Liver (tissue), 9 donors: ENCODE measurements around the gene CTSW. TPM values are rescaled to one million over a fixed set of nuclear protein-coding genes. Genes with fewer than 3 reads are reported as not detected.
"Not testable (repeated sequence)": the region's sequence is repeated elsewhere in the genome, so short reads cannot be mapped to it uniquely, and the experiment has no call there.

ENCODE experiments used
- DNase-seq: peaks from one replicate; pipeline ENCODE4 v3.0.0-alpha.2; 2017; ENCODE audit warnings: low spot score
- H3K27ac ChIP-seq, 2 donors: one replicate each; pipeline ENCODE4 v1.7.0; 2013; ENCODE audit warnings: inconsistent platforms in 2 of 2, low read length in 2 of 2, control low read depth in 1 of 2, low read depth in 1 of 2, mild to moderate bottlenecking in 1 of 2
- H3K27me3 ChIP-seq, 4 donors: one replicate each; pipeline versions ENCODE4 v1.6.1 to v1.7.0; 2013; ENCODE audit warnings: low read length in 3 of 4, inconsistent platforms in 1 of 4, mild to moderate bottlenecking in 1 of 4, moderate library complexity in 1 of 4; ENCODE audit not compliant: control insufficient read depth in 4 of 4, insufficient read depth in 4 of 4
- H3K36me3 ChIP-seq, 4 donors: one replicate each; pipeline versions ENCODE4 v1.6.1 to v1.7.0; 2013; ENCODE audit warnings: low read length in 3 of 4, mild to moderate bottlenecking in 3 of 4, low read depth in 1 of 4, moderate library complexity in 1 of 4; ENCODE audit not compliant: control insufficient read depth in 4 of 4, insufficient read depth in 3 of 4
- H3K4me1 ChIP-seq, 4 donors: one replicate each; pipeline versions ENCODE4 v1.6.1 to v1.7.0; 2013; ENCODE audit warnings: low read length in 3 of 4, mild to moderate bottlenecking in 3 of 4, moderate library complexity in 1 of 4; ENCODE audit not compliant: control insufficient read depth in 4 of 4, insufficient read depth in 4 of 4
- H3K4me3 ChIP-seq, 3 donors: one replicate each; pipeline versions ENCODE4 v1.6.1 to v1.7.0; 2013; ENCODE audit warnings: low read length in 3 of 3, control low read depth in 1 of 3, low read depth in 1 of 3, mild to moderate bottlenecking in 1 of 3
- H3K9ac ChIP-seq, 2 donors: one replicate each; pipeline ENCODE4 v1.7.0; 2013; ENCODE audit warnings: low read length in 2 of 2, mild to moderate bottlenecking in 2 of 2, moderate library complexity in 2 of 2, control low read depth in 1 of 2, low read depth in 1 of 2
- H3K9me3 ChIP-seq, 4 donors: one replicate each; pipeline versions ENCODE4 v1.6.1 to v1.7.0; 2013; ENCODE audit warnings: low read length in 3 of 4; ENCODE audit not compliant: control insufficient read depth in 4 of 4
- EGR1 ChIP-seq, 2 donors: IDR thresholded peaks; 2 replicates each; pipeline ENCODE4 v1.6.1; 2016 to 2018; ENCODE audit warnings: antibody characterized with exemption in 2 of 2, low read depth in 2 of 2
- FOXA1 ChIP-seq: IDR thresholded peaks from 2 replicates; pipeline ENCODE4 v1.6.1; 2016; ENCODE audit warnings: antibody characterized with exemption
- FOXA2 ChIP-seq: IDR thresholded peaks from 2 replicates; pipeline ENCODE4 v1.6.1; 2016; ENCODE audit warnings: antibody characterized with exemption
- GABPA ChIP-seq, 2 donors: IDR thresholded peaks in 1 of 2; conservative IDR thresholded peaks in 1 of 2; 2 replicates each; pipeline ENCODE4 v1.6.1; 2016; ENCODE audit warnings: antibody characterized with exemption in 2 of 2, mild to moderate bottlenecking in 1 of 2, moderate library complexity in 1 of 2
- HNF4A ChIP-seq, 2 donors: conservative IDR thresholded peaks; 2 replicates each; pipeline ENCODE4 v1.6.1; 2016; ENCODE audit warnings: antibody characterized with exemption in 2 of 2, mild to moderate bottlenecking in 2 of 2
- HNF4G ChIP-seq: IDR thresholded peaks from 2 replicates; pipeline ENCODE4 v1.6.1; 2016; ENCODE audit warnings: antibody characterized with exemption
- RAD21 ChIP-seq, 2 donors: IDR thresholded peaks; 2 replicates each; pipeline ENCODE4 v1.6.1; 2016; ENCODE audit warnings: antibody characterized with exemption in 2 of 2, mild to moderate bottlenecking in 2 of 2
- SP1 ChIP-seq: IDR thresholded peaks from 2 replicates; pipeline ENCODE4 v1.6.1; 2018; ENCODE audit warnings: antibody characterized with exemption, mild to moderate bottlenecking
- TAF1 ChIP-seq: conservative IDR thresholded peaks from 2 replicates; pipeline ENCODE4 v1.6.1; 2016; ENCODE audit warnings: antibody characterized with exemption, mild to moderate bottlenecking
- YY1 ChIP-seq: IDR thresholded peaks from 2 replicates; pipeline ENCODE4 v1.6.1; 2016; ENCODE audit warnings: antibody characterized with exemption, mild to moderate bottlenecking
- WGBS: extraction: QIAGEN DNeasy Blood & Tissue Kit; methylation state at CpG from one replicate; pipeline ENCODE4 v1.1.7; 2013; 5-methylcytosine and 5-hydroxymethylcytosine counted together
- polyA plus RNA-seq, 2 donors: library from polyadenylated mRNA; stranded (reverse) in 1 of 2; unstranded in 1 of 2; fragments of 200-250 nt in 1 of 2; fragments of >200 nt in 1 of 2; fragmentation: Nextera tagmentation in 1 of 2; extraction: Ambion mirVana in 1 of 2; gene quantifications; one replicate each; pipeline versions ENCODE4 v1.2.1 to v1.2.3, GENCODE V29; 2013 to 2015
- total RNA-seq, 2 donors: library from RNA; depleted of rRNA; stranded (reverse); fragments of >200 nt; gene quantifications; one replicate each; pipeline ENCODE4 v1.2.3, GENCODE V29; 2014
- TF ChIP-seq, protein P1 (sequence below): IDR thresholded peaks from 2 replicates; pipeline ENCODE4 v1.6.1; 2016; ENCODE audit warnings: antibody characterized with exemption
- TF ChIP-seq, protein P2 (sequence below): fragments of 150-350 bp; IDR thresholded peaks from 2 replicates; pipeline ENCODE4 v1.5.1; 2017; ENCODE audit warnings: improper control_type of control experiment, low read depth, low read length; ENCODE audit not compliant: missing input control
- TF ChIP-seq, protein P3 (sequence below): IDR thresholded peaks from 2 replicates; pipeline ENCODE4 v1.6.1; 2016; ENCODE audit warnings: antibody characterized with exemption, mild to moderate bottlenecking
- TF ChIP-seq, protein P4 (sequence below): IDR thresholded peaks from 2 replicates; pipeline ENCODE4 v1.6.1; 2016; ENCODE audit warnings: antibody characterized with exemption
- donor health status: healthy.
- donor health status: healthy.
- donor health status: healthy.
- donor health status: healthy.
- donor health status: healthy.

The CTSW gene
- total and polyA plus RNA-seq, 4 donors = 1.3 to 2.9 (median 2.1) TPM

- no peak for DNase-seq
- TF ChIP-seq TAF1 (no peak), RAD21 (IDR thresholded peaks at IDR 0.05) (no peak), FOXA1 (no peak), EGR1 (IDR thresholded peaks at IDR 0.05; ENCODE audit: low read depth in 2 of 2) (no peak), HNF4G (no peak), FOXA2 (no peak), HNF4A (conservative IDR thresholded peaks at IDR 0.05) (no peak), YY1 (no peak), SP1 (no peak)
- TF ChIP-seq, protein P1, sequence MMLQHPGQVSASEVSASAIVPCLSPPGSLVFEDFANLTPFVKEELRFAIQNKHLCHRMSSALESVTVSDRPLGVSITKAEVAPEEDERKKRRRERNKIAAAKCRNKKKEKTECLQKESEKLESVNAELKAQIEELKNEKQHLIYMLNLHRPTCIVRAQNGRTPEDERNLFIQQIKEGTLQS = no peak
- TF ChIP-seq, protein P2, sequence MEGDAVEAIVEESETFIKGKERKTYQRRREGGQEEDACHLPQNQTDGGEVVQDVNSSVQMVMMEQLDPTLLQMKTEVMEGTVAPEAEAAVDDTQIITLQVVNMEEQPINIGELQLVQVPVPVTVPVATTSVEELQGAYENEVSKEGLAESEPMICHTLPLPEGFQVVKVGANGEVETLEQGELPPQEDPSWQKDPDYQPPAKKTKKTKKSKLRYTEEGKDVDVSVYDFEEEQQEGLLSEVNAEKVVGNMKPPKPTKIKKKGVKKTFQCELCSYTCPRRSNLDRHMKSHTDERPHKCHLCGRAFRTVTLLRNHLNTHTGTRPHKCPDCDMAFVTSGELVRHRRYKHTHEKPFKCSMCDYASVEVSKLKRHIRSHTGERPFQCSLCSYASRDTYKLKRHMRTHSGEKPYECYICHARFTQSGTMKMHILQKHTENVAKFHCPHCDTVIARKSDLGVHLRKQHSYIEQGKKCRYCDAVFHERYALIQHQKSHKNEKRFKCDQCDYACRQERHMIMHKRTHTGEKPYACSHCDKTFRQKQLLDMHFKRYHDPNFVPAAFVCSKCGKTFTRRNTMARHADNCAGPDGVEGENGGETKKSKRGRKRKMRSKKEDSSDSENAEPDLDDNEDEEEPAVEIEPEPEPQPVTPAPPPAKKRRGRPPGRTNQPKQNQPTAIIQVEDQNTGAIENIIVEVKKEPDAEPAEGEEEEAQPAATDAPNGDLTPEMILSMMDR = no peak
- TF ChIP-seq, protein P3, sequence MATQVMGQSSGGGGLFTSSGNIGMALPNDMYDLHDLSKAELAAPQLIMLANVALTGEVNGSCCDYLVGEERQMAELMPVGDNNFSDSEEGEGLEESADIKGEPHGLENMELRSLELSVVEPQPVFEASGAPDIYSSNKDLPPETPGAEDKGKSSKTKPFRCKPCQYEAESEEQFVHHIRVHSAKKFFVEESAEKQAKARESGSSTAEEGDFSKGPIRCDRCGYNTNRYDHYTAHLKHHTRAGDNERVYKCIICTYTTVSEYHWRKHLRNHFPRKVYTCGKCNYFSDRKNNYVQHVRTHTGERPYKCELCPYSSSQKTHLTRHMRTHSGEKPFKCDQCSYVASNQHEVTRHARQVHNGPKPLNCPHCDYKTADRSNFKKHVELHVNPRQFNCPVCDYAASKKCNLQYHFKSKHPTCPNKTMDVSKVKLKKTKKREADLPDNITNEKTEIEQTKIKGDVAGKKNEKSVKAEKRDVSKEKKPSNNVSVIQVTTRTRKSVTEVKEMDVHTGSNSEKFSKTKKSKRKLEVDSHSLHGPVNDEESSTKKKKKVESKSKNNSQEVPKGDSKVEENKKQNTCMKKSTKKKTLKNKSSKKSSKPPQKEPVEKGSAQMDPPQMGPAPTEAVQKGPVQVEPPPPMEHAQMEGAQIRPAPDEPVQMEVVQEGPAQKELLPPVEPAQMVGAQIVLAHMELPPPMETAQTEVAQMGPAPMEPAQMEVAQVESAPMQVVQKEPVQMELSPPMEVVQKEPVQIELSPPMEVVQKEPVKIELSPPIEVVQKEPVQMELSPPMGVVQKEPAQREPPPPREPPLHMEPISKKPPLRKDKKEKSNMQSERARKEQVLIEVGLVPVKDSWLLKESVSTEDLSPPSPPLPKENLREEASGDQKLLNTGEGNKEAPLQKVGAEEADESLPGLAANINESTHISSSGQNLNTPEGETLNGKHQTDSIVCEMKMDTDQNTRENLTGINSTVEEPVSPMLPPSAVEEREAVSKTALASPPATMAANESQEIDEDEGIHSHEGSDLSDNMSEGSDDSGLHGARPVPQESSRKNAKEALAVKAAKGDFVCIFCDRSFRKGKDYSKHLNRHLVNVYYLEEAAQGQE = no peak
- TF ChIP-seq, protein P4, sequence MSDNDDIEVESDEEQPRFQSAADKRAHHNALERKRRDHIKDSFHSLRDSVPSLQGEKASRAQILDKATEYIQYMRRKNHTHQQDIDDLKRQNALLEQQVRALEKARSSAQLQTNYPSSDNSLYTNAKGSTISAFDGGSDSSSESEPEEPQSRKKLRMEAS = no peak
- Histone ChIP-seq H3K27me3 (no peaks in the 10 kb centered on the region), H3K9ac (no peak overlapping the region), H3K27ac (no peak overlapping the region), H3K4me3 (no peak overlapping the region), H3K36me3 (peaks cover 0 to 4% (median 2%) of the 10 kb centered on the region in 4 donors), H3K9me3 (peaks cover 0 to 7% (median 2%) of the 10 kb centered on the region in 4 donors), H3K4me1 (peaks cover 0 to 2% (median 0%) of the 10 kb centered on the region in 4 donors)
- 66% methylated on average over 3 of the region's 3 CpGs for WGBS
These were observed 31.9 kb upstream of the CTSW start for GRCh38 chr11:65847746-65848145.

GRCh38 chr11:65848693-65849092, 30.9 kb upstream of the CTSW start:
- H3K27me3 ChIP-seq, DNase-seq, H3K27ac ChIP-seq, H3K4me3 ChIP-seq, H3K4me1 ChIP-seq, H3K9ac ChIP-seq, H3K9me3 ChIP-seq: not testable (repeated sequence)
- WGBS = 63% methylated on average over 7 of the region's 7 CpGs
- peaks cover 3 to 14% (median 5%) of the 10 kb centered on the region in 4 donors for H3K36me3 ChIP-seq

- Histone ChIP-seq H3K9ac (no peak overlapping the region), H3K27ac (no peak overlapping the region), H3K27me3 (no peaks in the 10 kb centered on the region), H3K9me3 (peaks cover 0 to 7% (median 2%) of the 10 kb centered on the region in 4 donors), H3K36me3 (peaks cover 8 to 20% (median 11%) of the 10 kb centered on the region in 4 donors), H3K4me3 (no peak overlapping the region), H3K4me1 (no peaks in the 10 kb centered on the region)
- 63% methylated on average over 8 of the region's 8 CpGs for WGBS
- TF ChIP-seq EGR1 (IDR thresholded peaks at IDR 0.05; ENCODE audit: low read depth in 2 of 2) = no peak
- TF ChIP-seq, protein P2 = no peak
- TF ChIP-seq FOXA1 = no peak
- no peak for TF ChIP-seq HNF4A (conservative IDR thresholded peaks at IDR 0.05)
- TF ChIP-seq GABPA (IDR thresholded peaks at IDR 0.05 in 1 of 2, conservative IDR thresholded peaks at IDR 0.05 in 1 of 2) = no peak
- TF ChIP-seq, protein P4 = no peak
- DNase-seq = no peak
These were observed 30.3 kb upstream of the CTSW start for GRCh38 chr11:65849366-65849765.
